NT2/D1 (cell line): Measurements from ENCODE around the gene NKG7.
A peak's percentile ranks its signal among the peaks of the same experiment; 100 is the strongest.

Source experiments
- DNase-seq: peaks from one replicate; pipeline ENCODE4 v3.0.0-alpha.2; 2011; ENCODE audit warnings: low read depth, low spot score
- H3K27me3 ChIP-seq: 2 replicates; pipeline ENCODE4 v1.6.0; 2011; ENCODE audit warnings: mild to moderate bottlenecking; ENCODE audit not compliant: insufficient read length, insufficient read depth
- H3K36me3 ChIP-seq: 2 replicates; pipeline ENCODE4 v1.6.1; 2011; ENCODE audit warnings: mild to moderate bottlenecking, low read length, mixed read lengths; ENCODE audit not compliant: insufficient read depth, insufficient read length
- H3K4me1 ChIP-seq: 2 replicates; pipeline ENCODE4 v1.5.1; 2011; ENCODE audit not compliant: insufficient read depth, insufficient read length
- H3K4me3 ChIP-seq: 2 replicates; pipeline ENCODE4 v1.5.1; 2011; ENCODE audit warnings: low read depth; ENCODE audit not compliant: insufficient read length
- H3K9ac ChIP-seq: 2 replicates; pipeline ENCODE4 v1.6.0; 2011; ENCODE audit warnings: low read depth; ENCODE audit not compliant: insufficient read length
- H3K9me3 ChIP-seq: 2 replicates; pipeline ENCODE4 v1.5.1; 2011; ENCODE audit warnings: mild to moderate bottlenecking, low read length; ENCODE audit not compliant: insufficient read depth
- SUZ12 ChIP-seq: IDR thresholded peaks from 2 replicates; pipeline ENCODE4 v1.6.1; 2011; ENCODE audit not compliant: insufficient read length, insufficient read depth; ENCODE audit errors: extremely low read depth
- YY1 ChIP-seq: IDR thresholded peaks from 2 replicates; pipeline ENCODE4 v1.6.1; 2011; ENCODE audit not compliant: insufficient read length, insufficient read depth
- ZNF274 ChIP-seq: IDR thresholded peaks from 2 replicates; pipeline ENCODE4 v1.6.1; 2011; ENCODE audit warnings: mild to moderate bottlenecking, low read depth, low read length

Gene NKG7

GRCh38 chr19:51327066-51328001 lies 45.1 kb downstream of the NKG7 start:
- TF ChIP-seq YY1, result no peak
- TF ChIP-seq ZNF274, result no peak
- no peak for TF ChIP-seq SUZ12
- H3K36me3 ChIP-seq, result peaks cover 18% of the 10 kb centered on the region
- no peaks in the 10 kb centered on the region for H3K27me3 ChIP-seq
- peak; percentile 48 for DNase-seq
- peaks cover 3% of the 10 kb centered on the region for H3K4me1 ChIP-seq
- peak overlapping the region; percentile 4 for H3K4me3 ChIP-seq
- peaks cover 4% of the 10 kb centered on the region; the same call in 1 of the 2 replicates for H3K9me3 ChIP-seq
- peak overlapping the region; percentile 77 for H3K9ac ChIP-seq

DNA sequence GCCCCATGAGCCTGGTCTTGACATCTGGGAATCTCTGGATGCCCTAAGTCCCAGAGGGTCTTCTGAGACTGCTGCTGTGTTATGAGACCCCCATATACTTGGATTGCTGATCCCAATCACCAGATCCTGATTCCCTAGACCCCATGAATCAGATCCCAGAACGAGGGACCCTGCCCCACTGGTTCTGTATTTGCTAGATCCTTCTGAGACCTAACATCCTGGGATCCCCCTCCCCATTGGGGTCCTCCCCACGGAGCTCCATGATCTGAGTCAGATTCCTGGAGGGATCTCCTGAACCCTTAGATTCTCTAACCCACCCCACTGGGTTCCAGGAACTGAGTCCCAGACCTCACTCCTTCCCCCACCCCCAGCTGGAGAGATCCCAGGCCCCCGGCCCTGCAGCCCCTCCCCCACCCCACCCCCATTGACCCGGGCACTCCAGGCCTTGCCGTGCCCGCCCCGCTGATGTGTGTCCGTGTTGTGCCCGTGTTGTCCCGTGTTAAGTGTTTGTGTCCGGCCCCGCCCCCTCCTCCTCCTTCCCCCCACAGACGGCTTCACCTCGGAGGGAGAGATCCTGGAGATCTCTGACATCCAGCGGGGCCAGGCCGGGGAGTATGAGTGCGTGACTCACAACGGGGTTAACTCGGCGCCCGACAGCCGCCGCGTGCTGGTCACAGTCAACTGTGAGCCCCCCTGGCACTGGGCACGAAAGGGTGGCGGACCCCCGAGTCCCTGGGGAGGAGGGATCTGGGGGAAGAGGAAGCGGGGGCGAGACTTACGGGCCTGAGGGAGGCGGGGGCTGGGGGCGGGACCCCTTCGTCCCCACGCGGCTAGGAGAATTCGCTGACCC lies 46.0 kb downstream of the NKG7 start:
- H3K4me3 ChIP-seq, result no peak overlapping the region
- H3K9me3 ChIP-seq, result peaks cover 4% of the 10 kb centered on the region; the same call in 1 of the 2 replicates
- H3K36me3 ChIP-seq, result peaks cover 11% of the 10 kb centered on the region
- DNase-seq, result no peak
- H3K4me1 ChIP-seq, result peaks cover 3% of the 10 kb centered on the region
- no peak for TF ChIP-seq SUZ12
- TF ChIP-seq YY1, result no peak
- no peak for TF ChIP-seq ZNF274
- H3K27me3 ChIP-seq, result no peaks in the 10 kb centered on the region
- H3K9ac ChIP-seq, result no peak overlapping the region

DNA sequence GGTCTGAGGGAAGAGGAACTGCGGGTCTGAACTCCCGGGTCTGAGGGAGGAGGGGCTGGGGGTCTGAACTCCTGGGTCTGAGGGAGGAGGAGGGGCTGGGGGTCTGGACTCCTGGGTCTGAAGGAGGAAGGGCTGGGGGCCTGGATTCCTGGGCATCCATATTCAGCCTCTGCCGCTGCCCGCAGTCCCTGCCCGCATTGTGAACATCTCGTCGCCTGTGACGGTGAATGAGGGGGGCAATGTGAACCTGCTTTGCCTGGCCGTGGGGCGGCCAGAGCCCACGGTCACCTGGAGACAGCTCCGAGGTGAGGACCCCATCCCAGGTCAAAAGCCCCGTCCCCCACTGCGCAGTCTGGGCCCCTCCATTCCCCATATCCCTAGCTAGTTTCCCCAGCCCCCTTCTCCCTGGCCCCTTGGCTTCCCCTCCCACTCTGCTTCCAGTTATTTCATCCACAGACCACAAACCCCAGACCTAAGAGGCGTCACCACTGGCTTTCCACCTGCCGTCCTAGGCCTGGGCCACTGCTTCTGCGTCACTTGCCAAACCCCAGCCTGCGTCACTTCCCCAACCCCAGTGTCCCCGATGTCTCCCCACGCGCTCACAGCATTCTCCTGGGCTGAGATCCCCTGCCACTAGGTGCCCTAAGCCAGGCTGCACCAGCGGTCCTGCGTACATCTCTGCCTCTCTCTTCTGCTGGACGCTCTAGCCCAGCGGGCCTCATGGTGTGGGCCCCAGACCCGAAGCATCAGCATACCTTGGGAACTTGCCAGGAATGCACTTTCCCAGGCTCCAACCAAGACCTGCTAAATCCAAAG lies 47.1 kb downstream of the NKG7 start:
- Histone ChIP-seq H3K9ac (no peak overlapping the region), H3K36me3 (peaks cover 5% of the 10 kb centered on the region), H3K9me3 (no peaks in the 10 kb centered on the region), H3K4me3 (no peak overlapping the region), H3K27me3 (no peaks in the 10 kb centered on the region), H3K4me1 (peaks cover 5% of the 10 kb centered on the region)
- DNase-seq, result no peak
- TF ChIP-seq SUZ12 (no peak), YY1 (no peak)

GRCh38 chr19:51324167-51324481 lies 48.3 kb downstream of the NKG7 start:
- Histone ChIP-seq H3K9me3 (no peaks in the 10 kb centered on the region), H3K4me3 (no peak overlapping the region), H3K36me3 (peaks cover 3% of the 10 kb centered on the region), H3K4me1 (peaks cover 8% of the 10 kb centered on the region), H3K9ac (no peak overlapping the region), H3K27me3 (no peaks in the 10 kb centered on the region)
- TF ChIP-seq SUZ12, result no peak
- TF ChIP-seq YY1, result no peak
- TF ChIP-seq ZNF274, result no peak
- DNase-seq, result no peak

DNA sequence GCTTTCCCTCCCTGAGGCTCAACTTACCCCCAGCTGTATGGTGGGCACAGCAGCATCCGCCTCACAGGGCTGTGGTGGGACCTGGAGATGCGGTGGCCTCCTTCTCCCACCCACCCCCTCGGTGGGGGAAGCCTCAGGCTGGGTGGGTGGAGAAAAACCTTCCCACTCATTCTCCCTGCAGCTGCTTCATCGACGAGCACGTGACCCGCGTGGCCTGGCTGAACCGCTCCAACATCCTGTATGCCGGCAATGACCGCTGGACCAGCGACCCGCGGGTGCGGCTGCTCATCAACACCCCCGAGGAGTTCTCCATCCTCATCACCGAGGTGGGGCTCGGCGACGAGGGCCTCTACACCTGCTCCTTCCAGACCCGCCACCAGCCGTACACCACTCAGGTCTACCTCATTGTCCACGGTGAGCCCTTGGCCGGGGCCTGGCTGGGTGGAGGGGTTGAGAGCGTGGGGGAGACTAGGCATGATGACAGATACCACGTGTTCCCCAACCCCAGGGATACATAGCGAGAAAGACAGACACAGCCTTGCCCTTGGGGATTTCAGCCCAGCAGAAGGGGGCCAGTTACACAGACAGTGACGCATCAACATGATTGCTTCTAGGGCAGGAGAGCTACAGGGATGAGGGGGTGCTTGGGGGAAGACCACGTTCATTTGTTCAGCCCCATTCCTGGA lies 48.8 kb downstream of the NKG7 start:
- TF ChIP-seq SUZ12, result no peak
- TF ChIP-seq ZNF274, result no peak
- TF ChIP-seq YY1, result no peak

GRCh38 chr19:51321799-51322198 lies 50.7 kb downstream of the NKG7 start:
- Histone ChIP-seq H3K36me3 (peaks cover 3% of the 10 kb centered on the region), H3K9ac (no peak overlapping the region), H3K27me3 (no peaks in the 10 kb centered on the region), H3K4me3 (no peak overlapping the region), H3K4me1 (peaks cover 5% of the 10 kb centered on the region), H3K9me3 (no peaks in the 10 kb centered on the region)
- no peak for DNase-seq
- TF ChIP-seq SUZ12 (no peak), YY1 (no peak), ZNF274 (no peak)

More for the DNA sequence above, 48.8 kb downstream of the NKG7 start:
- Histone ChIP-seq H3K36me3 (peaks cover 3% of the 10 kb centered on the region), H3K27me3 (no peaks in the 10 kb centered on the region), H3K4me1 (peaks cover 8% of the 10 kb centered on the region), H3K4me3 (no peak overlapping the region), H3K9ac (no peak overlapping the region), H3K9me3 (no peaks in the 10 kb centered on the region)
- no peak for DNase-seq
